GM12891 (cell line): ENCODE results near the gene COL12A1.

Source experiments
- POLR2A ChIP-seq: IDR thresholded peaks from 2 replicates; pipeline ENCODE4 v1.6.1; 2011; ENCODE audit warnings: low read depth, low read length, control low read depth
- POLR2AphosphoS5 ChIP-seq: IDR thresholded peaks from 2 replicates; pipeline ENCODE4 v1.6.1; 2011; ENCODE audit warnings: low read depth, low read length, control low read depth

- no peak for TF ChIP-seq POLR2A
- no peak for TF ChIP-seq POLR2AphosphoS5
These were observed 111.1 kb downstream of the COL12A1 start for GRCh38 chr6:75094614-75095200.
